Measurements from ENCODE around the gene ACTN1.
A peak's percentile ranks its signal among the peaks of the same experiment; 100 is the strongest.

ACTN1 gene

DNA sequence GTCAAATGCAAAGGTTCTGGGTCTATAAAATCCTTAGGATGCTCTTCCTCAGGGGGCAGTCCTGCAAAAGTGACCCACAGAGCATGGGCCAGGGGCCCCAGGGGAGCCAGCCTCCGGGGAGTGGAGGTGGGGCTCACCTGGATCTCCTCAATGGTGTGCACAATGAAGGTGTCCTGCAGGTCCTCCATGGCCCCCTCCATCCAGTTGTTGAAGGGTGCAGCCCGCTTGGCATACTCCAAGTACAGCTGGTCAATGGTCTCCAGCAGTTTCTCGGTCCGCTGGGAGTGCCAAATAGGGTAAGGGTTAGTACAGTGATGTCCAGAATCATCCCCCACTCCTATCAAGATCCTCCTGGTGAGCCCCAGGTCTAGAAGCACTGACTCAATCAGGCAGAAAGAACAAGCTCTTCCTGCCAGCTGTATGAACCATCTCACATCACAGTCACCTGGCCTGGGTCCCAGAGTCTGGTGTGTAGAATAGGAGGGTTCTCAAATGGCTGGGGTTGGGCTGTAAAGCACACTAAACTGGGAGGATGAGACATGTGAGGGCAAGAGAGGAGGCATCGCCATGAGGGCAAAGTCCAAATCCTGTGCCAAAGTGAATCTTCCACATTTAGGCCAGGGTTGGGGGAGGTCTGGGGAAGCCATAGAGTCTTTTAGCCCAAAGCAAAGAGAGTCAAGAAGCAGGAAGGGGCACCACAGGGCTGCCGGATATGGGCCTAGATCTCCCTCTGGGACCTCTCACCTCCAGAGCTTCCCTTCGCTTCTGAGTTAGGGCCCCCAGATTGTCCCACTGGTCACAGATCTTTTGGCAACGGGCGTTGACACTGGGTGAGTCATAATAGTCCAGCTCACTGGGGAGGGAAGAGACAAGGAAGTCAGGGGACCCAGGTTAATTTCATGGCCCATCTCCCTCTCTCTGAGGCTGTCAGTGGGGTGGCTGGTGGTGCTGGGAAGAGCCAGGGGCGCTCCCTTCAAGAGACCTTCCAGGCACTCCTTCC, 94.8 kb downstream of the ACTN1 start:
- no peak for ATAC-seq

DNA sequence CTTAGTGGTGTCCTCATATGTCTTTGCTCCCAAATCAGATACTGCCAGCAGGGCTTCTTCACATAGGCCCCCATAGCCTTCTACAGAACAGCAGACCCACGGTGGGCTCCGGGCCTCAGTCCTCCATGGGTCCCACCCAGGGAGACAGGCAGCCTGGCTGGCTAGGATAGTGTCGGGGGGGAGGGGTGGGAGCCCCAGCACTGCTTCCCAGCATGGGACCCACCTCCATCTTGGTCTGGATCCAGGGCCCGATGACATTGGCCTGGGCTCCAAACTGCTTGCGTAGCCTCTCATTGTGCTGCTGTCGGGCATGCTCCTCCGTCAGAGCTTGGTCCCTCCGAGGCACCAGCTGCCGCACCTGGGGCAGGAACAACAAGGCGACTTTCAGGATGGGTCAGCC, 96.9 kb downstream of the ACTN1 start:
- no peak for ATAC-seq

DNA sequence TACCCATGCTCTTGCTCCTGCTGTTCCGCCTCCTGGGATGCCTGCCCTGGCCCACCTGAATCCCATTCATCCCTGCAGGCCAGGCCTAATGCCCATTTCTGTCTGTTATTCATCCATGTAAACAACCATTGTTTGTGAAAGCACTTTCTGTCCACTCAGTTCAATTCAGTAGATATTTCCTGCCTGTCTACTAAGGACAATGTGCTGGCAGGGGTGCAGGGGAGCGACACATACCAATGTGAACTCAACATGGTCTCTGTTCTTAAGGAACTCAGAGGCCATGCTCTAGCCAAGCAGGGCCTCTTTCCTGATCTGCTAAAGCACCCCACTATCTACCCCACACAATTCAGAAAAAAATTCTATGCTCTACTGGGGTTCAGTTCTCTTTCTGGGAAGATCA, 97.7 kb downstream of the ACTN1 start:
- no peak for ATAC-seq

DNA sequence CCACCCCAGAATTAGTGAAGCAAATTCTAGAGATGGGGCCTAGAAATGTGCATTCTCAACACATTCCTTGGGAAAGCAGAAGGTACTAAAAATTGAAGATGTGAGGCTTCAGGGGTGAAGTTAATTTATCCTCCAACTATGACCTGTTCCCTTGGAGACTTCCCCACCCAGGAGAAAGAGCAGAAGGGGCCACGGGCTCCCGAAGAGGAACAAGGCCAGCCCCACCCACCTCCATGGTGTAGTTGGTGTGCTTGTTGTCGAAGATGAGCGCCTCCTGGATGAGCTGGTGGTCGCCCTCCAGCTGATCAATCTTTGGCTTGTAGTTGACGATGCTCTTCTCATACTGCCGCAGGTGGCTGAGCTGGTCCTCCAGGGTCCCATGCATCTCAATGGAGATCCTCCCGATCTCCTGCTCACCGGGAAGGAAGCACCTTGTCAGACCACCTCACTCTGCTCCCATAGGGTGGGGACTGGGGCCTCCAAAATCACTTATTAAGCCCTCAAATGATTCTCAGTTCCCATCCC, 98.5 kb downstream of the ACTN1 start:
- ATAC-seq = no peak

DNA sequence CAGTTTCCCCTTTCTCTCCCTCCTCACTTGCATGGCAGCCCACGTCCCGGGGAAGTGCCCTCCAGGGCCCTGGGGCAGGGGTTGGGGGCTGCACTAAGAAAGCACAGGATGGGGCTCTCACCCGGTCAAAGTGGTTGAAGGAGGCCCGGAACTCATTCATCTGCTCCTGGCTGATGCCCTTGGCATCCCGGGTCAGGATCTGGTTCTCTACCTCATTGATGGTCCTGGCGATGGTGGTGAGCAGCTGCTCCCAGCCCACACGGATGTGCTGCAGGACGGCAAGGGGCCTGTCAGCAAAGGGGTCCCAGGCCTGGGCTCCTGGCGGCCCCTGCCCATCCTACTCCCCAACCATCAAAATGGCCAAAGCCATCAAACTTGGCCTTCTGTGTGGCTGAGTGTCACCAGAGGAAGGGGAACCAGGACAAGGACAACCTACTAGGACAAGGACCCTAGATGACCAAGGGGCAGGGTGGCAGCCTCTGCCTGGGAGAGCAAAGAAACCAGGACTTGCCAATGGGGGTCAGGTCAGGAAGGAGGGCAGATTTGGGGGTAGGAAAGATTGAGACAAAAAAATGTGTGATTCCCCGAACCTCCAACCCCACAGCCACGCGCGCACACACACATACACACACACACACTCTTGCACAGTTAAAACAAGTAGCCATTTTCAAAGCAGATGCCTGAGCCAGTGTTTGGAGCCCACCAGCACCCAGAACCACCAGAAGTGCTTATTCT, 99.1 kb downstream of the ACTN1 start:
- ATAC-seq = no peak

DNA sequence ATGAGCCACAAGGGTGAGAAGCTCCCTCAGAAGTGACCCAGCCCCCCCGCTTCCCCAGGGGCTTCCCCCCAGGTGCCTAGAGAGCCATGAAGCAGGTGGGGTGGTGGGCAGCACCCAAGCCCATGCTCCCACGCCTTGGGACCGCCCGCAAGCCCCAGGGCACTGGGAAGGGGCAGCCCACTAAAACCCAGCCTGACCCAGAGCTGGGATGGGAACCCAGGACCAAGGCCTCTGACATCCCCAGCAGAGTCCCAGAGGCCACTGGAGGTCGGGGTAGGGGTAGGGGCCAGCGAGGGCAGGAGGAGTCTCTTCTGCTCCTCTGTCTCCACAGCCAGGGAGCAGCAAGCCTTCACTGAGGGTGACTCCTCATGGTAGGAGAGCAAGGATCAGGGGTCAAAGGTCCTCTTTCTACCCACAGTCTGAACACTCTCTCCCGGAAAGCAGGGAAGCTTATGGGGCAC, 99.8 kb downstream of the ACTN1 start:
- ATAC-seq = no peak

DNA sequence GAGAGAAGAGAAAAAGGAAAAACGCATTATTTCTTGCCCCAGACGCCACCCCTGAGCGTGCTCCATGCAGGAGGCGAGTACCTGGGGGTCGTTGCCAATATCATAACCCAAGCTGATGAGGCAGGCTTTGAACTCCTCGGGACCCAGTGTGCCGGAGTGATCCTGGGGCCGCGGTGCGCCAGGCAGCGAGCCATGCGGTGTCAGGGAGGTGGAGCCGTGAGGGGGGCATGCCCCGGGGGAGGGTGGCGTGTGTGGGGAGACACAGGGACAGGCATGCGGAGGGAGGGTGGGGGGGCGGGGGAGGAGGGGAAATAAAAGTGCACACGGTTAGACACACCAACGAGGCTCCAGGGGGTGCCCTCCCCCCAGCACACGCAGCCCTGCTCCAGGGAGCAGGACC, 100.2 kb downstream of the ACTN1 start:
- no peak for ATAC-seq

DNA sequence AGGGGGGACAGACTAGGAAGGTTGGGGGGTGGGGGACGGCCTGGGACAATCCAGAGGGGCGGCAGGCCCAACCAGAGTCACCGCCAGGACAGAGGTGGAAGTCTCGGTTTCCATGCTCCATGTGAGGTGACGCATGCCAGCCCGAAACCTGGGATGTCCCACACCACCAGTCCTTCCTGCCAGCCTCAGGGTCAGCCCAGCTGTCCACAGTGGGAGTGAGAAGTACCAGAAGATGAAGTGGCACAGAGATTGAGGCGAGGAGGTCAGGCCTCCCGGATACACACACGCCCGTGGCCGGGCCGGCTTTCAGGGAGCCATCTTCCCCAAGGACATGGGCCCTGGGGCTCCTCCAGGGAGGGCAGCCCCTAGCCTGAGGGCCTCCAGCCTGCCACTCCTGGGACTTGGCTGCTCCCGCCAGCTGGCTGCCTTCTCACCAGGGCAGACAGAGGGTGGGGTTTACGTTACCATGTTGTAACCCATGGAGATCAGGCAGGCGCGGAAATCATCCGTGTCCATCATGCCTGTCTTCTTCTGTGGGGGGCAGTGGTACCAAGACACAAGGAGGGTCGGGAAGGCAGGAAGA, 101.0 kb downstream of the ACTN1 start:
- no peak for ATAC-seq

DNA sequence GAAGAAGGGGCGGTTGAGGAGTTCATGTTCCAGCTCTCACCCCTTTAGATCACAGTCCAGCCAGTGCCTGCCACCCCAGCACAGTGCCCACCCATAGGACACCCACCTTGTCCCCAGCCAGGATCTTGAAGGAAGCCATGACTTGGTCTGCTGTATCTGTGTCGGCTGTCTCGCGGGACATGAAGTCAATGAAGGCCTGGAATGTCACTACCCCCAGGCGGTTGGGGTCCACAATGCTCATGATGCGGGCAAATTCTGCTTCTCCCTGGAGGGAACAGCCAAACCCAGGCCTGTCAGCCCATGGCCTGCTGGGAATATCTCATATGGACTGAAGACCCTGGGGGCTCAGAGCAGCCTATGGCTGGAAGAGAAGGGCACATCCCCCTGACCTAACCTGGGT, 102.1 kb downstream of the ACTN1 start:
- ATAC-seq = no peak

DNA sequence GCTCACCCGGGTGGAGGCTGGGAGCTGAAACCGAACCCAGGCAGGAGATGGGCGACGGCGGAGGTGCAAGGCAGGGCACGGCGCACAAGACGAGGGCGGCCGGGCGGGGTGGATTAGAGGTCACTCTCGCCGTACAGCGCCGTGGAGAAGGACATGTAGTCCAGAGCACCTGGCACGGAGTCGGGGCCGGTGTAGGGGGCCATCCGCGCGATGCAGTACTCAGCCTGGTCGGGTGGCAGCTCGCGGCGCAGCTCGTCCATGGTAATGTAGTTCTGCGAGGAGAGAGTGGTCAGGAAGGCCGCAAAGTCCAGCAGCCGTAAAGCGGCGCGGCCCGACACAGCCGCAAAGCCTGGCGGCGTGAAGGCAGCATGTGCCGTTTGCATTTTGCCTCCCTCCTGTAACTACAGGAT, 104.4 kb downstream of the ACTN1 start:
- ATAC-seq = no peak

DNA sequence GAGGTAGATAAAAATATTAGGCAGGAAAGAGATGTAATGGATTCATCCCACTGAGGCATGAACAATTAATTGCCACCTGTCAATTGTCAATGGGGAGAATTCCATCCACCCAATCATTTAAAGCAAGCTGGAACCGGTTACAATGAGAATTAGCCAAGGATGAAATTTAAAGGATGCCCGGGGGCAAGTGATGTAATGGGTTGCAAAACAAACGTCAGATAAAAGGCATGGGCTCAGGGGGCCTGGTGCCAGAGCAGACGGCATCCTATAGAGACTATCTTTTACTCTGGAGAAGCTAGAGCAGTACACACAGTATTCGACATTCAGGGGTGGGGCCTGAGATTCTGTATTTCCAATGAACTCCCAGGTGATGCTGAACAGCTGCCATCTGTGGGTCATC, 105.7 kb downstream of the ACTN1 start:
- ATAC-seq = no peak

DNA sequence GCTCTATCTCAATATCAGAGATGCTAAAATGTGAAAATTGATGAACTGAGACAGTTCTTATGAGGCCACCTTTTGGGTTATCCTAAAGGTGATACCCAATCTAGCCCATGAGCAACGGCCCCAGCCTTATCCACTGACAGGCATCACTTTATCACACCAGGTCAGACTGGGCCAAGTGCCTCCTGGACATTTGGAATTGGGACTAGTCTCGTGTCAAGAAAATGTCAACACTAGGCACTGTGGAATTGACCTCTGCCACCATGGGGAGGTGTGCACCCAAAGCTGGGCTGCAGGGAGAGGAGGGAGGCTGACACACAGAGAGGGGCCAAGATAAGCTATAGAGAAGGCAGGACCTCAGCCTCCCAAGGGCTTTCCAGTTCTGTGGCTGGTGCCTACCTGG, 107.7 kb downstream of the ACTN1 start:
- ATAC-seq = no peak

DNA sequence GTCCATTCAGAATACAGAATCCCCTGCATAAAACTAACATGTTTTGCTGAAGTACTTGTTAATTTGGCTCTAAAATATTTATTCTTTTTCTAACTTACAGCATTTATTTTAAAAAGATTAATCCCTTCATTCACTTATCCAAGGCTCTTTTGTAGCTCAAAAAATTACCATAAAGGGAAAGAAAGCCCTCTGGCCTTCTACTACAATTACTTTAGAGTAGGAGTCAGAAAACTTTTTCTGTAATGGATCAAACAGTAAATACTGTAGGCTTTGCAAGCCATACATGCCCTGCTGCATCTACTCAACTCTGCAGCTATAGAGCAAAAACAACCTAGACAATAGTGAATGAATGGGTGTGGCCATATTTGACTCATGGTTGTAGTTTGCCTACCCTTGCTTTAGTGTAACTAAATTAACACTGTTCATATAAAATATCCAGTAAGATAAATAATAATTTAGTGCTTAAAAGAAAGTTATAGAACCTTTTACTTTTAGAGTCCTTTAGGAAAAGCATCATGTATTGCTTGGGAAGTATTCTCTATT, 112.0 kb downstream of the ACTN1 start:
- ATAC-seq = no peak

DNA sequence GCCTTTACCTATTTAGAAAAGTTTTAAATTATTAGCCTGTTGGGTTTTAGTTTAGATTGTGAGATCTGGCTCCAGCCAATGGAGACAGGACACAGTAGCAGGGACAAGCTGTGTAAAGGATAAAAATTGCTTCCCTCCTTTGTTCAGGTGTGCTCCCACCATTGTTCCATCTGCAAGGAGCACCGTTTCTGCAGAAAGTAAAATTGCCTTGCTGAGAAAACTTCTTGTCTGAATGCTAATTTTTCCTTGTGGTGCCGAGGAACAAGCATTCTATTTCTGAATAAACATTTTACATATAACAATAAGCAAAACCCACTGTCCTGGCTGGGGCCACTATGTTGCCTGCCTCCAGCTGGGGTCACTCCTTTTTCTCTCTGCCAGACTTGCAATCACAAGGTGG, 113.6 kb downstream of the ACTN1 start:
- ATAC-seq = no peak

DNA sequence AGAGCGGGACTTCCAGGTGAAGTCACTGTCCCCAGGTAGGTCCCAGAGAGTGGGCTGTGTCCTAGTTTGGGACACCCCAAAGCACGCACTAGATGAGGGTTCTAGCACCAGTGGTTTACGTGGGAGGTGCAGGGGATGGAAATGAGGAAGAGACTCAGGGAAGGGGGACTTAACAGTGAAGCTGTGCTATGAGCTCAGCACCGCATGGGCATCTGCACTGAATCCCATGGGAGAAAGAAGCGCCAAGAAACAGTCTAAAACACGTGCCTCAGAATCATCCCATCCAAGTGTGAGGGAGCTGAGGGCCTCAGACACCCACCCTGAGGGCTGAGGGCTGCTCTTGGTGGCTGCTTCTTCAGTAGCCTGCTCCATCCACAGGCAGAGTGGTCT, 114.7 kb downstream of the ACTN1 start:
- no peak for ATAC-seq

DNA sequence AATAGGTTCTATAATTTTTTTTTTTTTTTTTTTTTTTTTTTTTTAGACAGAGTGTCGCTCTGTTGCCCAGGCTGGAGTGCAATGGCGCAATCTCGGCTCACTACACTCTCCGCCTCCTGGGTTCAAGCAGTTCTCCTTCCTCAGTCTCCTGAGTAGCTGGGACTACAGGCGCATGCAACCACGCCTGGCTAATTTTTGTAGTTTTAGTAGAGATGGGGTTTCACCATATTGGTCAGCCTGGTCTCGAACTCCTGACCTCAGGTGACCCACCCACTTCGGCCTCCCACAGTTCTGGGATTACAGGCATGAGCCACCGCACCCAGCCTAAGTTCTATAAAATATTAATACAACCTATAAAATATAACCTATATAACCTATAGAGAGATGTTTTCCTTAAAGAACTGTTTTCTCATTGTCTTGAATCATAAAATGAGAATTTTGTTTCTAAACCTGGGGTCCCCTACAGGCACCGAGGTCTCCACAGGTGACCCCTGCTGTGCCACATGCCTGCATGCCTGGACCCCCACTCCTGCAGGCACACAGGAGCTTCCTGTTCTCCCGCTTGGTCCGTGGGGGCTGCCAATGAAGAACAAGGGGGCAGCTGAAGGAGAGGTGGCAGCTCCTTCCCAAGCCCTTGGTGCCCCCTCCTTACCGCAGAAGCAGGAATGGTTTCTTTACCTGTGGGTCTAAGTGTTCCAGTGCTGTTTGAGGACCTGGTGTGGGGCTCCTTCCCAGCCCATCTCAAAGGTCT, 115.3 kb downstream of the ACTN1 start:
- ATAC-seq = no peak

DNA sequence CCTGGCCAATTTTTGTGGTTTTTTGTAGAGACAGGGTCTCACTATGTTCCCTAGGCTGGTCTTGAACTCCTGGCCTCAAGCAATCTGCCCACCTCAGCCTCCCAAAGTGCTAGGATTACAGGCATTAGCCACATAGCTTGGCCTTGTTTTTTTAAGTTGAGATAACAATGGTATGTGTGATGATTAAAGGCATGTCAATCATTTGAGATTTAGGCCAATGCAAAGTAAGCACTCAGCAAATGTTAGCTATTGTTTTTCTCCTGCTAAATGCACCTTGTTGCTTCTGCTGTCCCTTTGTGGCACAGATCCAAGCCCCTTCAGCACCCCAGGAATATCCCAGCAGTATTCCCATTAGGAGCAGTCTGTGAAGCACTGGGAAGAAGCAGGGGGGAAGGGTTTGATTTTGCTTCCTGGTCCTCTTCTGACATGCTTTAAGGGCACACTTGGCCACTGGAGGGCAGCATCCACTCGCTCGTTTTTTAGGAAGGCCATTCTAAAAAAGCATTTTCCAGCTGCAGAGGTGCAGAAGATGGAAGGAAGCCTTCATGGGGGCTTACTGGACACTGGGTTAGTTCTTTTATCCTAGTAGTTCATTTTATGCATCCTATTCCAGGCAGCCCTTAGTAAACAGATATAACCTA, 116.0 kb downstream of the ACTN1 start:
- no peak for ATAC-seq

DNA sequence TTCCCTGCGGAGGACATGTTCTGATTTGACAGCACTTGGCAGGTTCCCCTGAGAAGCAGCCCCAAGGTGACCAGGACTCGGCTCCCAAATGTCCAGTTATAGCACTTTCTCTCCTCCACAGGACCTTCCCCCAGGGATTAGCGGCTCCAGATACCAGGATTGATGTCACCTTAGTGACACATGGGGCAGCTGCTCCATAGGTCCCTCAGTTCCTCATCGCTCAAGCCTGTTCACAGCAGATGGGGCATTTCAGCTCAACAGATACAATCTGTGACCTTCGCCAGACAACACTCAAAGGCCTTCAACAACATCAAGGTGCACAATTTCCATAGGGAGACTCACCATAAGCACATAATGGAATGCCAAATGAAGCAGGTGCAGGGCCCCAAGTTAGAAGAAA, 118.3 kb downstream of the ACTN1 start:
- ATAC-seq = no peak

DNA sequence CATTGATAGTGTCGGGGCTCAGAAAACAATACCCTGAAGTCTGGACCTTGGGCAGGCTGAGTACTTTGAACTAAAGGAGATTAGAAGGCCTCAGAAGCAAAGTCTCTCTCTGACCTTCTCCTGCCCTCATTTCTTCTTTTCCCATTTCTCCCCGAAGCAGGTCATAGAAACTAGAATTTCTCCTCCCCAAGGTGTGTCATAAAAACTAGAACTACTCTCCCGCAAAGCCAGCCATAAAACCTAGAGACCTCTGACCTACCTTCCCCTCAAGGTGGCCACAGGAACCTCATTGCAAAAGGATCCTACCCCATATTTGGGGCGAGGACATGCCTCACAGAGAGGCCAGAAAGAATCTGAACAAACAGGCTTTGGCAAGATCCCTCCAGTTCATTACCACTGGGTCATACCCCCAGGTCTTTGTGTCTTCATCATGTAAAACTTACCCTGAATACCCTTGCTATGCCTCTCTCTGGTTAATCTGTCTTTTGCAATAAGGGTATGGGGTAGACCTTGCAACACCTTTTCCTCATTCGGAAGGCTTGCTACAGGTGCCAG, 121.5 kb downstream of the ACTN1 start:
- ATAC-seq = no peak

DNA sequence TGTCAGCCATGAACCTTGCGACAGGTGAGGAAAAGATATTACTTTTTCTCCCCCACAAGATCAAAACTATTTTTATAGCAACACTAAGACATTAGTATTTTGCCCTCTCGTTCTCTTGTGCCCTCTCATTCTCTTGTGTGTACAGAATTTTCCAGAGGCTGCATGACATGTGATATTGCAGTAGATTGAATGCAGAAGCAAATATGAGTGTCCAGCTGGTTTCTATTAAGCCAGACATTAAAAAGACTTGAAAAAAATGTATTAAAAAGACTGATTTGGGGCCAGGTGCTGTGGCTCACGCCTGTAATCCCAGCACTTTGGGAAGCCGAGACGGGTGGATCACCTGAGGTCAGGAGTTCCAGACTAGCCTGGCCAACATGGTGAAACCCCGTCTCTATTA, 122.5 kb downstream of the ACTN1 start:
- ATAC-seq = no peak

DNA sequence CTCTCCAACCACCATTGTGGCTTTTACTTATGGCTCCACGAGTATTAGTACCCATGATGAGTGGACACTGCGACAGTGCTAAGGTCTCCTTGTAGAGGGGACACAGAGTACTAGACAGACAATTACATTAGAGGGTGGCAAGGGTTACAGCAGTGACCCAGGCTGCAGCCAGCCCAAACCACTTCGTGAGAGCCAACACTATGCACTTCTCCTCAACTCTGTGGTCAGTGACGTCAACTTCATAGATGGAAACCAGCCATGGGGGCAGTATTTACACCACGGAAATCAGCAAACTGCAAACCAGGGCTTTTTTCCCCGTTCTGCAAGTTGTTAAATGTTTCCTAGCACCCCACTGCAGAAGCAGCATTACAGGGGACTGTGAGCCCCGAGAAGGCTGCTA, 124.7 kb downstream of the ACTN1 start:
- ATAC-seq = peak in 1 of 2 donors; percentile 20
